ENCODE data around the gene GPI. TPM values are rescaled to one million over a fixed set of nuclear protein-coding genes. Genes with fewer than 3 reads are reported as not detected.
A peak's percentile ranks its signal among the peaks of the same experiment; 100 is the strongest.
"Not testable (repeated sequence)": the region's sequence is repeated elsewhere in the genome, so short reads cannot be mapped to it uniquely, and the experiment has no call there.

GPI gene
- polyA plus RNA-seq, 4 donors, result 94.9 to 184 (median 167) TPM

GRCh38 chr19:34400844-34401243 is 35.8 kb downstream of the GPI start:
- DNase-seq (ENCODE audit: low read depth in 4 of 4, low spot score in 3 of 4), result not testable (repeated sequence)

GRCh38 chr19:34402074-34402600 is 37.1 kb downstream of the GPI start:
- DNase-seq (ENCODE audit: low read depth in 4 of 4, low spot score in 3 of 4), result no peak

GRCh38 chr19:34403784-34404108 is 38.8 kb downstream of the GPI start:
- no peak for DNase-seq (ENCODE audit: low read depth in 4 of 4, low spot score in 3 of 4)

GRCh38 chr19:34404109-34404909 is 39.3 kb downstream of the GPI start, which contains the start of gene PDCD2L:
Gene PDCD2L (plus strand): TSS chr19:34404399. CDS start chr19:34404431, 32 bp downstream.
- DNase-seq (ENCODE audit: low read depth in 4 of 4, low spot score in 3 of 4), result peak; percentile 70 to 78 (median 75)

GRCh38 chr19:34405892-34406660 is 41.1 kb downstream of the GPI start:
- DNase-seq (ENCODE audit: low read depth in 4 of 4, low spot score in 3 of 4), result no peak

- no peak for DNase-seq (ENCODE audit: low read depth in 4 of 4, low spot score in 3 of 4)
These were observed 43.4 kb downstream of the GPI start for GRCh38 chr19:34408411-34408810.

GRCh38 chr19:34409189-34410164 is 44.5 kb downstream of the GPI start:
- DNase-seq (ENCODE audit: low read depth in 4 of 4, low spot score in 3 of 4), result no peak

GRCh38 chr19:34411216-34411615 is 46.2 kb downstream of the GPI start:
- no peak for DNase-seq (ENCODE audit: low read depth in 4 of 4, low spot score in 3 of 4)

- DNase-seq (ENCODE audit: low read depth in 4 of 4, low spot score in 3 of 4), result no peak
These were observed 51.1 kb downstream of the GPI start for GRCh38 chr19:34416021-34416545.

- DNase-seq (ENCODE audit: low read depth in 4 of 4, low spot score in 3 of 4), result no peak
These were observed 53.3 kb downstream of the GPI start for GRCh38 chr19:34418300-34418699.

- no peak for DNase-seq (ENCODE audit: low read depth in 4 of 4, low spot score in 3 of 4)
These were observed 61.2 kb downstream of the GPI start for GRCh38 chr19:34426096-34426661.

- DNase-seq (ENCODE audit: low read depth in 4 of 4, low spot score in 3 of 4), result peak in 2 of 4 donors; percentile 2 to 6
These were observed 63.7 kb downstream of the GPI start for GRCh38 chr19:34428549-34429285.

GRCh38 chr19:34429553-34429952 is 64.6 kb downstream of the GPI start:
- no peak for DNase-seq (ENCODE audit: low read depth in 4 of 4, low spot score in 3 of 4)

GRCh38 chr19:34430738-34431625 is 66.0 kb downstream of the GPI start:
- DNase-seq (ENCODE audit: low read depth in 4 of 4, low spot score in 3 of 4), result peak in 1 of 4 donors; percentile 5

GRCh38 chr19:34431681-34432402 is 66.8 kb downstream of the GPI start:
- DNase-seq (ENCODE audit: low read depth in 4 of 4, low spot score in 3 of 4), result no peak

GRCh38 chr19:34432797-34433196 is 67.8 kb downstream of the GPI start:
- DNase-seq (ENCODE audit: low read depth in 4 of 4, low spot score in 3 of 4), result no peak

GRCh38 chr19:34436716-34437115 is 71.7 kb downstream of the GPI start:
- no peak for DNase-seq (ENCODE audit: low read depth in 4 of 4, low spot score in 3 of 4)

- no peak for DNase-seq (ENCODE audit: low read depth in 4 of 4, low spot score in 3 of 4)
These were observed 83.2 kb downstream of the GPI start for GRCh38 chr19:34448191-34448590.

Measured in left renal pelvis (tissue), 4 donors.